Caco-2 (cell line): ENCODE results near the gene SCAF11. TPM values are rescaled to one million over a fixed set of nuclear protein-coding genes. Genes with fewer than 3 reads are reported as not detected.

Source experiments
- BruUV-seq: library from RNA; stranded (reverse); fragments of 400-500 nt; replicated peaks from 2 replicates; lab custom pipeline; 2021; lab: Mats Ljungman, UMichigan
- CTCF ChIA-PET: fragments of 300-600 bp; sonication (Branson Sonifier 250); formaldehyde crosslinking; loops from one replicate; lab custom pipeline; 2022; ENCODE audit warnings: antibody characterized with exemption; lab: Charles Lee
- POLR2A ChIA-PET: fragments of 300-600 bp; sonication (Branson Sonifier 250); formaldehyde crosslinking; loops from one replicate; lab custom pipeline; 2022; ENCODE audit warnings: antibody characterized with exemption; lab: Charles Lee
- DNase-seq, 2 experiments: peaks; one replicate each; pipeline versions ENCODE4 v3.0.0 to v3.0.0-alpha.2; 2020 to 2022
- H3K27me3 ChIP-seq: replicated peaks from 2 replicates; pipeline ENCODE4 v1.6.0; 2011; ENCODE audit warnings: low read length; ENCODE audit not compliant: control insufficient read depth, insufficient read depth
- H3K36me3 ChIP-seq: 2 replicates; pipeline ENCODE4 v1.5.1; 2011; ENCODE audit warnings: low read length; ENCODE audit not compliant: control insufficient read depth, insufficient read depth
- H3K4me1 ChIP-seq: fragments of 250-450 bp; sonication (Bioruptor Pico); 2 replicates; pipeline ENCODE4 v1.5.1; 2020; ENCODE audit warnings: mild to moderate bottlenecking
- H3K4me3 ChIP-seq: 2 replicates; pipeline ENCODE4 v1.5.1; 2011; ENCODE audit warnings: low read depth, mild to moderate bottlenecking, control low read depth, low read length
- H3K9me3 ChIP-seq: fragments of 250-450 bp; sonication (Bioruptor Pico); 2 replicates; pipeline ENCODE4 v1.5.1; 2020; ENCODE audit warnings: mild to moderate bottlenecking, moderate library complexity
- H3K27ac Mint-ChIP-seq: one replicate; pipeline ENCODE4 v1.8.0; 2022; ENCODE audit warnings: mixed read lengths; ENCODE audit not compliant: unreplicated experiment
- H3K27me3 Mint-ChIP-seq: one replicate; pipeline ENCODE4 v1.8.0; 2022; ENCODE audit warnings: mixed read lengths; ENCODE audit not compliant: insufficient read depth, unreplicated experiment
- H3K36me3 Mint-ChIP-seq: one replicate; pipeline ENCODE4 v1.8.0; 2022; ENCODE audit warnings: mild to moderate bottlenecking, mixed read lengths; ENCODE audit not compliant: insufficient read depth, unreplicated experiment
- H3K4me1 Mint-ChIP-seq: one replicate; pipeline ENCODE4 v1.8.0; 2022; ENCODE audit warnings: low read depth, mixed read lengths; ENCODE audit not compliant: unreplicated experiment
- H3K4me3 Mint-ChIP-seq: one replicate; pipeline ENCODE4 v1.8.0; 2022; ENCODE audit warnings: mild to moderate bottlenecking, moderate library complexity, mixed read lengths; ENCODE audit not compliant: unreplicated experiment
- H3K9me3 Mint-ChIP-seq: one replicate; pipeline ENCODE4 v1.8.0; 2022; ENCODE audit warnings: mixed read lengths; ENCODE audit not compliant: unreplicated experiment
- intact Hi-C: fragments of 100-400 bp; cut with micrococcal nuclease; formaldehyde crosslinking; loops from one replicate; pipeline ENCODE4 v1.10.0; 2022; ENCODE audit not compliant: unreplicated experiment
- total RNA-seq: library from RNA; stranded (reverse); gene quantifications from 2 replicates; pipeline ENCODE4 v1.2.3, GENCODE V29; 2022
- TF ChIP-seq, protein P1 (sequence below), 2 experiments: fragments of 200-600 bp in 1 of 2; IDR thresholded peaks; 1 replicate in 1 of 2; 2 replicates in 1 of 2; pipeline versions ENCODE4 v1.5.1 to v1.8.0; 2011 to 2022; ENCODE audit warnings: antibody characterized with exemption in 1 of 2, control low read depth in 1 of 2, inconsistent platforms in 1 of 2, low read depth in 1 of 2, low read length in 1 of 2, mild to moderate bottlenecking in 1 of 2, moderate library complexity in 1 of 2; ENCODE audit not compliant: insufficient read depth in 1 of 2, severe bottlenecking in 1 of 2, unreplicated experiment in 1 of 2

Gene SCAF11
- total RNA-seq, 1 experiment from 2014 or later, result 292 TPM

DNA sequence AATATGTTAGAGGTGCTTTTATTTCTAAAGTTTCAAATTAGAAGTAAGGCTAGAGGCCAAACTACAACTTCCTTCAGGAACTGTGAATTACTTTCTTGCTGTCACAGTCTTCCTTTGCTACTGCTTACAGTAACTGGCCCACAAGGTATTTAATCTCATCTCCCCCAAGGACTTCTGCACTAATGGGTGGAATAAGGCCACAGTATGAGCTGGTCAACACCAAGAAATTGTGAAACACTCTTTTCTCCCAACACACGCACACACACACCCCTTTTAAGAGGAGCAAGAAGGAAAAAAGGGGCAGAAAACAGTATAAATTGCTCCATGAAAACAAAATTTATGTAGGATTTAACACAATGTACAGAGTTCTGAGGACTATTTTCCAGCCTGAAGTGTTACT lies 45.6 kb downstream of the SCAF11 start:
- ChIA-PET CTCF (no interaction called here), POLR2A (interaction anchor here (0.5 kb wide), 1 partner anchor 10 kb away, joined by 3 read pairs; no protein-coding TSS in a partner anchor)
- no peaks in the 10 kb centered on the region for H3K9me3 ChIP-seq
- Mint-ChIP-seq H3K4me1 (peaks cover 21% of the 10 kb centered on the region), H3K36me3 (peaks cover 87% of the 10 kb centered on the region), H3K27me3 (no peaks in the 10 kb centered on the region), H3K4me3 (no peak overlapping the region), H3K27ac (no peak overlapping the region), H3K9me3 (no peaks in the 10 kb centered on the region)
- peaks cover 3% of the 10 kb centered on the region for H3K36me3 ChIP-seq
- H3K27me3 ChIP-seq, result no peaks in the 10 kb centered on the region
- no peak for DNase-seq
- TF ChIP-seq, protein P1, sequence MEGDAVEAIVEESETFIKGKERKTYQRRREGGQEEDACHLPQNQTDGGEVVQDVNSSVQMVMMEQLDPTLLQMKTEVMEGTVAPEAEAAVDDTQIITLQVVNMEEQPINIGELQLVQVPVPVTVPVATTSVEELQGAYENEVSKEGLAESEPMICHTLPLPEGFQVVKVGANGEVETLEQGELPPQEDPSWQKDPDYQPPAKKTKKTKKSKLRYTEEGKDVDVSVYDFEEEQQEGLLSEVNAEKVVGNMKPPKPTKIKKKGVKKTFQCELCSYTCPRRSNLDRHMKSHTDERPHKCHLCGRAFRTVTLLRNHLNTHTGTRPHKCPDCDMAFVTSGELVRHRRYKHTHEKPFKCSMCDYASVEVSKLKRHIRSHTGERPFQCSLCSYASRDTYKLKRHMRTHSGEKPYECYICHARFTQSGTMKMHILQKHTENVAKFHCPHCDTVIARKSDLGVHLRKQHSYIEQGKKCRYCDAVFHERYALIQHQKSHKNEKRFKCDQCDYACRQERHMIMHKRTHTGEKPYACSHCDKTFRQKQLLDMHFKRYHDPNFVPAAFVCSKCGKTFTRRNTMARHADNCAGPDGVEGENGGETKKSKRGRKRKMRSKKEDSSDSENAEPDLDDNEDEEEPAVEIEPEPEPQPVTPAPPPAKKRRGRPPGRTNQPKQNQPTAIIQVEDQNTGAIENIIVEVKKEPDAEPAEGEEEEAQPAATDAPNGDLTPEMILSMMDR (IDR thresholded peaks at IDR 0.05; ENCODE audit: insufficient read depth in 1 of 2, low read depth in 1 of 2, low read length in 1 of 2, severe bottlenecking in 1 of 2, unreplicated experiment in 1 of 2), result no peak
- no peak overlapping the region for H3K4me3 ChIP-seq
- BruUV-seq, result no TSS peak
- intact Hi-C loops, result no loop called here
- H3K4me1 ChIP-seq, result no peaks in the 10 kb centered on the region; the same call in 1 of the 2 replicates

DNA sequence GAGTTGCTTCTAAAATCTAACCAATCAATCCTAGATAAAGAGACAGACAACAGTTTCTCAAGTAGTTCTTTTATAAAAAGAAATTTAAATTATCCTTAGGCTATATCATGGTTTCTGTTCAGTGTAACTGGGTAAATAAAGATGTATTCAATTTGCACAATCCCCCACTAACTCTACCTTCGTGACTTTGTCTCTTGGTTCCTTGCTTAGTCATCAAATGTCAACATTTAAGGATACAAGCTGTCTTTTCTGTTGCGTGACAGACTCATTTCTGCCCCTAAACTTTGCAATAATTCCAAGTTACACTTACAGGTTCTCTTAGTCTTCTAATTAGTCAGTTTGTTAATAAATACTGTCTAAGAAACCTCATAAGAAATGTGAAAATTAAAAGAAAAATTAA lies 50.6 kb downstream of the SCAF11 start:
- H3K36me3 Mint-ChIP-seq, result peaks cover 87% of the 10 kb centered on the region
- DNase-seq, result no peak
- no peaks in the 10 kb centered on the region for H3K9me3 Mint-ChIP-seq
- Histone ChIP-seq H3K4me1 (no peaks in the 10 kb centered on the region; the same call in 1 of the 2 replicates), H3K9me3 (no peaks in the 10 kb centered on the region), H3K27me3 (no peaks in the 10 kb centered on the region), H3K4me3 (no peak overlapping the region), H3K36me3 (peaks cover 1% of the 10 kb centered on the region)
- H3K27ac Mint-ChIP-seq, result no peak overlapping the region
- no TSS peak for BruUV-seq
- H3K4me3 Mint-ChIP-seq, result no peak overlapping the region
- ChIA-PET POLR2A (no interaction called here), CTCF (no interaction called here)
- intact Hi-C loops, result no loop called here
- TF ChIP-seq, protein P1 (IDR thresholded peaks at IDR 0.05; ENCODE audit: insufficient read depth in 1 of 2, low read depth in 1 of 2, low read length in 1 of 2, severe bottlenecking in 1 of 2, unreplicated experiment in 1 of 2), result no peak
- no peaks in the 10 kb centered on the region for H3K27me3 Mint-ChIP-seq
- peaks cover 9% of the 10 kb centered on the region for H3K4me1 Mint-ChIP-seq

GRCh38 chr12:45938566-45938965 lies 51.8 kb downstream of the SCAF11 start:
- H3K9me3 ChIP-seq, result no peaks in the 10 kb centered on the region
- ChIA-PET POLR2A (no interaction called here), CTCF (no interaction called here)
- intact Hi-C loops, result no loop called here
- H3K27me3 ChIP-seq, result no peaks in the 10 kb centered on the region
- Mint-ChIP-seq H3K27ac (no peak overlapping the region), H3K36me3 (peaks cover 77% of the 10 kb centered on the region), H3K27me3 (no peaks in the 10 kb centered on the region), H3K9me3 (no peaks in the 10 kb centered on the region), H3K4me3 (no peak overlapping the region), H3K4me1 (peaks cover 9% of the 10 kb centered on the region)
- H3K4me1 ChIP-seq, result no peaks in the 10 kb centered on the region; the same call in 1 of the 2 replicates
- no peak overlapping the region for H3K4me3 ChIP-seq
- peaks cover 1% of the 10 kb centered on the region for H3K36me3 ChIP-seq
- TF ChIP-seq, protein P1 (IDR thresholded peaks at IDR 0.05; ENCODE audit: insufficient read depth in 1 of 2, low read depth in 1 of 2, low read length in 1 of 2, severe bottlenecking in 1 of 2, unreplicated experiment in 1 of 2), result no peak
- no TSS peak for BruUV-seq
- DNase-seq, result no peak
